ENCODE measurements around the gene RSPO4. TPM values are rescaled to one million over a fixed set of nuclear protein-coding genes. Genes with fewer than 3 reads are reported as not detected.
"Not testable (repeated sequence)": the region's sequence is repeated elsewhere in the genome, so short reads cannot be mapped to it uniquely, and the experiment has no call there.

The RSPO4 gene
- total RNA-seq, 2 donors from 2014 or later: 0.12 TPM; not detected in 1

GRCh38 chr20:997486-997885, 4.6 kb downstream of the RSPO4 start:
- no peak overlapping the region for H3K27ac Mint-ChIP-seq
- H3K27me3 Mint-ChIP-seq (ENCODE audit: low read depth): peaks cover 28% of the 10 kb centered on the region
- H3K36me3 Mint-ChIP-seq (ENCODE audit: insufficient read depth in 2 of 2): no peaks in the 10 kb centered on the region
- no peaks in the 10 kb centered on the region for H3K9me3 Mint-ChIP-seq
- ATAC-seq (replicated peaks in 1 of 2): no peak
- peaks cover 2% of the 10 kb centered on the region for H3K4me1 Mint-ChIP-seq (ENCODE audit: low read depth)
- DNase-seq: no peak
- H3K4me3 Mint-ChIP-seq: no peak overlapping the region

- H3K9me3 Mint-ChIP-seq: no peaks in the 10 kb centered on the region
- no peak for DNase-seq
- H3K27ac Mint-ChIP-seq: no peak overlapping the region
- H3K36me3 Mint-ChIP-seq (ENCODE audit: insufficient read depth in 2 of 2): no peaks in the 10 kb centered on the region
- ATAC-seq (replicated peaks in 1 of 2): no peak
- no peak overlapping the region for H3K4me3 Mint-ChIP-seq
- H3K27me3 Mint-ChIP-seq (ENCODE audit: low read depth): peaks cover 30% of the 10 kb centered on the region
- peaks cover 4% of the 10 kb centered on the region for H3K4me1 Mint-ChIP-seq (ENCODE audit: low read depth)
Observed at GRCh38 chr20:997016-997415, 5.1 kb downstream of the RSPO4 start.

- H3K36me3 Mint-ChIP-seq (ENCODE audit: insufficient read depth in 2 of 2): no peaks in the 10 kb centered on the region
- H3K27me3 Mint-ChIP-seq (ENCODE audit: low read depth): peaks cover 21% of the 10 kb centered on the region
- no peaks in the 10 kb centered on the region for H3K9me3 Mint-ChIP-seq
- no peak overlapping the region for H3K27ac Mint-ChIP-seq
- peaks cover 5% of the 10 kb centered on the region for H3K4me1 Mint-ChIP-seq (ENCODE audit: low read depth)
- DNase-seq (no peak), ATAC-seq (replicated peaks in 1 of 2) (no peak)
- H3K4me3 Mint-ChIP-seq: no peak overlapping the region
Observed at GRCh38 chr20:995170-995569, 6.9 kb downstream of the RSPO4 start.

GRCh38 chr20:992801-993535, 9.1 kb downstream of the RSPO4 start:
- Mint-ChIP-seq H3K27ac (no peak overlapping the region), H3K4me3 (no peak overlapping the region), H3K36me3 (ENCODE audit: insufficient read depth in 2 of 2) (no peaks in the 10 kb centered on the region), H3K27me3 (ENCODE audit: low read depth) (peaks cover 22% of the 10 kb centered on the region), H3K4me1 (ENCODE audit: low read depth) (peaks cover 5% of the 10 kb centered on the region), H3K9me3 (no peaks in the 10 kb centered on the region)
- DNase-seq: no peak
- no peak for ATAC-seq (replicated peaks in 1 of 2)

- Mint-ChIP-seq H3K27me3 (ENCODE audit: low read depth) (peaks cover 26% of the 10 kb centered on the region), H3K9me3 (no peaks in the 10 kb centered on the region), H3K27ac (no peak overlapping the region), H3K4me3 (no peak overlapping the region), H3K36me3 (ENCODE audit: insufficient read depth in 2 of 2) (no peaks in the 10 kb centered on the region), H3K4me1 (ENCODE audit: low read depth) (peaks cover 5% of the 10 kb centered on the region)
- no peak for ATAC-seq (replicated peaks in 1 of 2)
- DNase-seq: no peak
Observed at GRCh38 chr20:991850-992249, 10.3 kb downstream of the RSPO4 start.

- ATAC-seq (replicated peaks in 1 of 2) (no peak), DNase-seq (no peak)
- Mint-ChIP-seq H3K27ac (no peak overlapping the region), H3K27me3 (ENCODE audit: low read depth) (peaks cover 35% of the 10 kb centered on the region), H3K9me3 (no peaks in the 10 kb centered on the region), H3K36me3 (ENCODE audit: insufficient read depth in 2 of 2) (no peaks in the 10 kb centered on the region), H3K4me1 (ENCODE audit: low read depth) (peaks cover 10% of the 10 kb centered on the region), H3K4me3 (no peak overlapping the region)
Observed at GRCh38 chr20:990293-990959, 11.7 kb downstream of the RSPO4 start.

GRCh38 chr20:988272-988671, 13.8 kb downstream of the RSPO4 start:
- Mint-ChIP-seq H3K4me3 (no peak overlapping the region), H3K36me3 (ENCODE audit: insufficient read depth in 2 of 2) (no peaks in the 10 kb centered on the region), H3K27ac (no peak overlapping the region), H3K4me1 (ENCODE audit: low read depth) (peaks cover 10% of the 10 kb centered on the region), H3K9me3 (no peaks in the 10 kb centered on the region), H3K27me3 (ENCODE audit: low read depth) (peaks cover 36% of the 10 kb centered on the region)
- ATAC-seq (replicated peaks in 1 of 2) (no peak), DNase-seq (no peak)

- no peak overlapping the region for H3K4me3 Mint-ChIP-seq
- no peak for ATAC-seq (replicated peaks in 1 of 2)
- H3K4me1 Mint-ChIP-seq (ENCODE audit: low read depth): peaks cover 10% of the 10 kb centered on the region
- H3K36me3 Mint-ChIP-seq (ENCODE audit: insufficient read depth in 2 of 2): no peaks in the 10 kb centered on the region
- H3K9me3 Mint-ChIP-seq: no peaks in the 10 kb centered on the region
- peaks cover 41% of the 10 kb centered on the region for H3K27me3 Mint-ChIP-seq (ENCODE audit: low read depth)
- H3K27ac Mint-ChIP-seq: no peak overlapping the region
- no peak for DNase-seq
Observed at GRCh38 chr20:987677-988076, 14.4 kb downstream of the RSPO4 start.

- DNase-seq: no peak
- H3K4me1 Mint-ChIP-seq (ENCODE audit: low read depth): peaks cover 5% of the 10 kb centered on the region
- H3K27me3 Mint-ChIP-seq (ENCODE audit: low read depth): peaks cover 40% of the 10 kb centered on the region
- no peaks in the 10 kb centered on the region for H3K36me3 Mint-ChIP-seq (ENCODE audit: insufficient read depth in 2 of 2)
- no peak overlapping the region for H3K4me3 Mint-ChIP-seq
- no peak overlapping the region for H3K27ac Mint-ChIP-seq
- no peaks in the 10 kb centered on the region for H3K9me3 Mint-ChIP-seq
- peak in 1 of 2 donors; percentile 39 for ATAC-seq (replicated peaks in 1 of 2)
Observed at GRCh38 chr20:986733-987355, 15.3 kb downstream of the RSPO4 start.

- H3K27me3 Mint-ChIP-seq (ENCODE audit: low read depth): peaks cover 43% of the 10 kb centered on the region
- not testable (repeated sequence) for H3K36me3 Mint-ChIP-seq (ENCODE audit: insufficient read depth in 2 of 2); H3K4me1 Mint-ChIP-seq (ENCODE audit: low read depth); H3K9me3 Mint-ChIP-seq; H3K27ac Mint-ChIP-seq; H3K4me3 Mint-ChIP-seq; ATAC-seq (replicated peaks in 1 of 2); DNase-seq
Observed at GRCh38 chr20:984994-985393, 17.1 kb downstream of the RSPO4 start.

GRCh38 chr20:982754-983153, 19.4 kb downstream of the RSPO4 start:
- no peak for ATAC-seq (replicated peaks in 1 of 2)
- no peak overlapping the region for H3K27ac Mint-ChIP-seq
- no peak for DNase-seq
- H3K4me1 Mint-ChIP-seq (ENCODE audit: low read depth): peaks cover 5% of the 10 kb centered on the region
- H3K36me3 Mint-ChIP-seq (ENCODE audit: insufficient read depth in 2 of 2): no peaks in the 10 kb centered on the region
- H3K27me3 Mint-ChIP-seq (ENCODE audit: low read depth): peaks cover 32% of the 10 kb centered on the region
- no peaks in the 10 kb centered on the region for H3K9me3 Mint-ChIP-seq
- no peak overlapping the region for H3K4me3 Mint-ChIP-seq

GRCh38 chr20:977021-977420, 25.1 kb downstream of the RSPO4 start:
- Mint-ChIP-seq H3K27ac (no peak overlapping the region), H3K9me3 (no peaks in the 10 kb centered on the region), H3K4me3 (no peak overlapping the region), H3K36me3 (ENCODE audit: insufficient read depth in 2 of 2) (no peaks in the 10 kb centered on the region), H3K4me1 (ENCODE audit: low read depth) (peaks cover 5% of the 10 kb centered on the region), H3K27me3 (ENCODE audit: low read depth) (peaks cover 10% of the 10 kb centered on the region)
- DNase-seq: no peak
- ATAC-seq (replicated peaks in 1 of 2): no peak

- Mint-ChIP-seq H3K27ac (no peak overlapping the region), H3K4me3 (no peak overlapping the region), H3K9me3 (no peaks in the 10 kb centered on the region), H3K27me3 (ENCODE audit: low read depth) (peaks cover 5% of the 10 kb centered on the region), H3K36me3 (ENCODE audit: insufficient read depth in 2 of 2) (no peaks in the 10 kb centered on the region), H3K4me1 (ENCODE audit: low read depth) (peaks cover 5% of the 10 kb centered on the region)
- ATAC-seq (replicated peaks in 1 of 2) (no peak), DNase-seq (no peak)
Observed at GRCh38 chr20:976033-976432, 26.1 kb downstream of the RSPO4 start.
